WTC11 (cell line): Measurements from ENCODE around the gene B3GAT1.

ENCODE experiments used
- ATF6 ChIP-seq: sonication (generic); formaldehyde crosslinking; IDR thresholded peaks from 2 replicates; pipeline ENCODE4 v1.8.1; 2023; ENCODE audit warnings: mild to moderate bottlenecking, missing genetic modification reagents
- CTCF ChIP-seq: fragments of 200-600 bp; IDR thresholded peaks from 2 replicates; pipeline ENCODE4 v1.8.0; 2022; ENCODE audit warnings: antibody characterized with exemption
- ESRRA ChIP-seq: sonication (generic); formaldehyde crosslinking; IDR thresholded peaks from 2 replicates; pipeline ENCODE4 v1.8.1; 2022; ENCODE audit warnings: mild to moderate bottlenecking, missing genetic modification reagents, borderline replicate concordance
- FOXJ3 ChIP-seq: sonication (generic); formaldehyde crosslinking; IDR thresholded peaks from 2 replicates; pipeline ENCODE4 v1.9.0; 2021; ENCODE audit warnings: missing genetic modification reagents, mild to moderate bottlenecking, borderline replicate concordance
- FOXP1 ChIP-seq: sonication (generic); formaldehyde crosslinking; IDR thresholded peaks from 2 replicates; pipeline ENCODE4 v1.8.0; 2022; ENCODE audit warnings: missing genetic modification reagents, mild to moderate bottlenecking, moderate library complexity, borderline replicate concordance
- SP1 ChIP-seq: sonication (generic); formaldehyde crosslinking; conservative IDR thresholded peaks from 2 replicates; pipeline ENCODE4 v1.8.1; 2022; ENCODE audit warnings: missing genetic modification reagents
- USF1 ChIP-seq: sonication (generic); formaldehyde crosslinking; IDR thresholded peaks from 2 replicates; pipeline ENCODE4 v1.8.0; 2022; ENCODE audit warnings: mild to moderate bottlenecking, missing genetic modification reagents
- ZBTB43 ChIP-seq: sonication (generic); formaldehyde crosslinking; IDR thresholded peaks from 2 replicates; pipeline ENCODE4 v1.8.1; 2023; ENCODE audit warnings: mild to moderate bottlenecking, missing genetic modification reagents
- ZNF423 ChIP-seq: fragments of 250-450 bp; sonication (Bioruptor Pico); IDR thresholded peaks from 2 replicates; pipeline ENCODE4 v2.1.2; 2022; ENCODE audit warnings: mild to moderate bottlenecking, moderate library complexity
- TF ChIP-seq, protein P1 (sequence below): sonication (generic); formaldehyde crosslinking; IDR thresholded peaks from 2 replicates; pipeline ENCODE4 v1.8.1; 2022; ENCODE audit warnings: missing genetic modification reagents, borderline replicate concordance
- TF ChIP-seq, protein P2 (sequence below): sonication (generic); formaldehyde crosslinking; IDR thresholded peaks from 2 replicates; pipeline ENCODE4 v1.8.0; 2022; ENCODE audit warnings: mild to moderate bottlenecking, missing genetic modification reagents
- TF ChIP-seq, protein P3 (sequence below): sonication (generic); formaldehyde crosslinking; conservative IDR thresholded peaks from 2 replicates; pipeline ENCODE4 v1.8.1; 2022; ENCODE audit warnings: mild to moderate bottlenecking, missing genetic modification reagents

- TF ChIP-seq ZNF423 (no peak), ZBTB43 (no peak), SP1 (CRISPR knock-in tag) (no peak), FOXP1 (CRISPR knock-in tag) (no peak), CTCF (no peak), ESRRA (CRISPR knock-in tag) (no peak), USF1 (CRISPR knock-in tag) (no peak), ATF6 (CRISPR knock-in tag) (no peak), FOXJ3 (CRISPR knock-in tag) (no peak)
- TF ChIP-seq, protein P1, sequence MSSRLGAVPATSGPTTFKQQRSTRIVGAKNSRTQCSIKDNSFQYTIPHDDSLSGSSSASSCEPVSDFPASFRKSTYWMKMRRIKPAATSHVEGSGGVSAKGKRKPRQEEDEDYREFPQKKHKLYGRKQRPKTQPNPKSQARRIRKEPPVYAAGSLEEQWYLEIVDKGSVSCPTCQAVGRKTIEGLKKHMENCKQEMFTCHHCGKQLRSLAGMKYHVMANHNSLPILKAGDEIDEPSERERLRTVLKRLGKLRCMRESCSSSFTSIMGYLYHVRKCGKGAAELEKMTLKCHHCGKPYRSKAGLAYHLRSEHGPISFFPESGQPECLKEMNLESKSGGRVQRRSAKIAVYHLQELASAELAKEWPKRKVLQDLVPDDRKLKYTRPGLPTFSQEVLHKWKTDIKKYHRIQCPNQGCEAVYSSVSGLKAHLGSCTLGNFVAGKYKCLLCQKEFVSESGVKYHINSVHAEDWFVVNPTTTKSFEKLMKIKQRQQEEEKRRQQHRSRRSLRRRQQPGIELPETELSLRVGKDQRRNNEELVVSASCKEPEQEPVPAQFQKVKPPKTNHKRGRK (CRISPR knock-in tag): no peak
- TF ChIP-seq, protein P2, sequence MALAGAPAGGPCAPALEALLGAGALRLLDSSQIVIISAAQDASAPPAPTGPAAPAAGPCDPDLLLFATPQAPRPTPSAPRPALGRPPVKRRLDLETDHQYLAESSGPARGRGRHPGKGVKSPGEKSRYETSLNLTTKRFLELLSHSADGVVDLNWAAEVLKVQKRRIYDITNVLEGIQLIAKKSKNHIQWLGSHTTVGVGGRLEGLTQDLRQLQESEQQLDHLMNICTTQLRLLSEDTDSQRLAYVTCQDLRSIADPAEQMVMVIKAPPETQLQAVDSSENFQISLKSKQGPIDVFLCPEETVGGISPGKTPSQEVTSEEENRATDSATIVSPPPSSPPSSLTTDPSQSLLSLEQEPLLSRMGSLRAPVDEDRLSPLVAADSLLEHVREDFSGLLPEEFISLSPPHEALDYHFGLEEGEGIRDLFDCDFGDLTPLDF: no peak
- TF ChIP-seq, protein P3, sequence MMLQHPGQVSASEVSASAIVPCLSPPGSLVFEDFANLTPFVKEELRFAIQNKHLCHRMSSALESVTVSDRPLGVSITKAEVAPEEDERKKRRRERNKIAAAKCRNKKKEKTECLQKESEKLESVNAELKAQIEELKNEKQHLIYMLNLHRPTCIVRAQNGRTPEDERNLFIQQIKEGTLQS (CRISPR knock-in tag): no peak
These were observed 22.4 kb downstream of the B3GAT1 start for GRCh38 chr11:134389464-134390180.
